Measurements from ENCODE around the gene GOLIM4.
A peak's percentile ranks its signal among the peaks of the same experiment; 100 is the strongest.
"Not testable (repeated sequence)": the region's sequence is repeated elsewhere in the genome, so short reads cannot be mapped to it uniquely, and the experiment has no call there.

GOLIM4 gene

GRCh38 chr3:168061332-168061996, 34.3 kb downstream of the GOLIM4 start:
- Histone ChIP-seq H3K4me1 (ENCODE audit: control insufficient read depth, insufficient read depth, low read length, unreplicated experiment) (peaks cover 9% of the 10 kb centered on the region), H3K36me3 (ENCODE audit: insufficient read depth, low read length) (0 out of 2 replicates have a peak, but pooled peaks cover 3% of the 10 kb centered on the region), H3K27me3 (ENCODE audit: insufficient read depth, low read length) (no peaks in the 10 kb centered on the region), H2AFZ (ENCODE audit: low read length, unreplicated experiment) (no peak overlapping the region), H3K79me2 (ENCODE audit: control insufficient read depth, insufficient read depth, low read length, unreplicated experiment) (peaks cover 48% of the 10 kb centered on the region), H3K4me3 (ENCODE audit: low read depth, low read length) (peak overlapping the region; percentile 36; the same call in 1 of the 2 replicates), H3K27ac (ENCODE audit: low read depth, low read length) (no peak overlapping the region)

DNA sequence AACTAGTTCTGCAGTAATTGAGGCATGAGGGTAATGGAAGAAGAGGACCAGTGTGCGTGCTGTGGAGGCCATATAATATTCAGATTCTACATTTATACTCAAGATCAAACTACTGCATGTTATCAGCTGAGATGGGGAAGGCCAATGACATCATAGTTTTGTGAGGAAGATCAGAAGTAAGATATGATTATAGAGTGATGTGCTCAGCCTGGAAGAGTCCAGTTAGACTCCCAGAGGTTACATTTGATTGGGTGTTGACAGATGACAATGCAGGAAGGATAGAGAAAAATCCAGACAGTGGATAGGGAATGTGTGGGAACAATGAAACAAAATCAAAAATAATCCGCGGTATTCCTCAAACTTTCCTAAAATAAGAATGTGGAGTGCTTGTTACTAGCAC, 35.4 kb downstream of the GOLIM4 start:
- Histone ChIP-seq H3K27ac (ENCODE audit: low read depth, low read length) (no peak overlapping the region), H3K4me3 (ENCODE audit: low read depth, low read length) (no peak overlapping the region), H3K36me3 (ENCODE audit: insufficient read depth, low read length) (0 out of 2 replicates have a peak, but pooled peaks cover 3% of the 10 kb centered on the region), H3K4me1 (ENCODE audit: control insufficient read depth, insufficient read depth, low read length, unreplicated experiment) (peaks cover 5% of the 10 kb centered on the region), H3K27me3 (ENCODE audit: insufficient read depth, low read length) (no peaks in the 10 kb centered on the region), H3K79me2 (ENCODE audit: control insufficient read depth, insufficient read depth, low read length, unreplicated experiment) (peaks cover 48% of the 10 kb centered on the region), H2AFZ (ENCODE audit: low read length, unreplicated experiment) (no peak overlapping the region)

DNA sequence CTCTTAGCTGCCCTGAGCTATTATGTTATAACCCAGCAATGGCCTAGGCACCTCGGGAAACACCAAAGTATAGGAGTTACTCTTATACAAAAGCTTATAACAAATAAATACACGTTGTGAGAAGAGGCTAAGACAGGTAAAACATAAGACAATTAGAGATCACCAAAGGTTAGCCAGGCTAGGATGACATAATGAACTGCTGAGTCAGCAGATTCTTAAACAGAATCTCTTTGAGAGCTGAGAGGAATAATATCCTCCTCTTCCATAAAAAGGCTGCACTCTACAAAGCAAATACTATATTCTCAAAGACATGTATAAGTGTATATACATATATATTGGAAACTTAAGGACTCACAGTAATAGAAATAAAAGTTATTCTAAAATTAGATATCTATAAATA, 37.2 kb downstream of the GOLIM4 start:
- Histone ChIP-seq H3K36me3 (ENCODE audit: insufficient read depth, low read length) (0 out of 2 replicates have a peak, but pooled peaks cover 3% of the 10 kb centered on the region), H3K27ac (ENCODE audit: low read depth, low read length) (no peak overlapping the region), H2AFZ (ENCODE audit: low read length, unreplicated experiment) (no peak overlapping the region), H3K4me1 (ENCODE audit: control insufficient read depth, insufficient read depth, low read length, unreplicated experiment) (peaks cover 5% of the 10 kb centered on the region), H3K27me3 (ENCODE audit: insufficient read depth, low read length) (no peaks in the 10 kb centered on the region), H3K4me3 (ENCODE audit: low read depth, low read length) (no peak overlapping the region), H3K79me2 (ENCODE audit: control insufficient read depth, insufficient read depth, low read length, unreplicated experiment) (peaks cover 50% of the 10 kb centered on the region)

DNA sequence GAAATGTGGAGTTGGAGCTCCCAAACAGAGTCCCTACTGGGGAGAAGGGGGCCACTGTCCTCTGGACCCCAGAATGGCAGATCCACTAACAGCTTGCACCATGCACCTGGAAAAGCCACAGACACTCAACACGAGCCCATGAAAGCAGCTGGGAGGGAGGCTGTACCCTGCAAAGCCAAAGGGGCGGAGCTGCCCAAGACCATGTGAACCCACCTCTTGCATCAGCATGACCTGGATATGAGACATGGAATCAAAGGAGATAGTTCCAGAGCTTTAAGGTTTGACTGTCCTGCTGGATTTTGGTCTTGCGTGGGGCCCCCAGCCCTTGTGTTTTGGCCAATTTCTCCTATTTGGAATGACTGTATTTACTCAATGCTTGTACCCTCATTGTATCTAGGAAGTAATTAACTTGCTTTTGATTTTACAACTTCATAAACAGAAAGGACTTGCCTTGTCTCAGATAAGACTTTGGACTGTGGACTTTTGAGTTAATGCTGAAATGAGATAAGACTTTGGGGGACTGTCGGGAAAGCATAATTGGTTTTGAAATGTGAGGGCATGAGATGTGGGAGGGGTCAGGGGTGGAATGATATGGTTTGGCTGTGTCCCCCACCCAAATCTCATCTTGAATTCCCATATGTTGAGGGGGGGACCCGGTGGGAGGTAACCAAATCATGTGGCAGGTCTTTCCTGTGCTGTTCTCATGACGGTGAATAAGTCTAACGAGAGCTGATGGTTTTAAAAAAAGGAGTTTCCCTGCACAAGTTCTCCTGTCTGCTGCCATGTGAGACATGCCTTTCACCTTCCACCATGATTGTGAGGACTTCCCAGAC, 39.1 kb downstream of the GOLIM4 start:
- peaks cover 48% of the 10 kb centered on the region for H3K79me2 ChIP-seq (ENCODE audit: control insufficient read depth, insufficient read depth, low read length, unreplicated experiment)
- not testable (repeated sequence) for H3K27ac ChIP-seq (ENCODE audit: low read depth, low read length); H3K4me1 ChIP-seq (ENCODE audit: control insufficient read depth, insufficient read depth, low read length, unreplicated experiment); H3K27me3 ChIP-seq (ENCODE audit: insufficient read depth, low read length); H3K36me3 ChIP-seq (ENCODE audit: insufficient read depth, low read length); H3K4me3 ChIP-seq (ENCODE audit: low read depth, low read length); H2AFZ ChIP-seq (ENCODE audit: low read length, unreplicated experiment)

GRCh38 chr3:168054447-168054846, 41.3 kb downstream of the GOLIM4 start:
- H3K4me1 ChIP-seq (ENCODE audit: control insufficient read depth, insufficient read depth, low read length, unreplicated experiment): peaks cover 3% of the 10 kb centered on the region
- no peak overlapping the region for H3K27ac ChIP-seq (ENCODE audit: low read depth, low read length)
- H3K79me2 ChIP-seq (ENCODE audit: control insufficient read depth, insufficient read depth, low read length, unreplicated experiment): peaks cover 52% of the 10 kb centered on the region
- 0 out of 2 replicates have a peak, but pooled peaks cover 3% of the 10 kb centered on the region for H3K36me3 ChIP-seq (ENCODE audit: insufficient read depth, low read length)
- no peak overlapping the region for H2AFZ ChIP-seq (ENCODE audit: low read length, unreplicated experiment)
- H3K4me3 ChIP-seq (ENCODE audit: low read depth, low read length): no peak overlapping the region
- H3K27me3 ChIP-seq (ENCODE audit: insufficient read depth, low read length): no peaks in the 10 kb centered on the region

DNA sequence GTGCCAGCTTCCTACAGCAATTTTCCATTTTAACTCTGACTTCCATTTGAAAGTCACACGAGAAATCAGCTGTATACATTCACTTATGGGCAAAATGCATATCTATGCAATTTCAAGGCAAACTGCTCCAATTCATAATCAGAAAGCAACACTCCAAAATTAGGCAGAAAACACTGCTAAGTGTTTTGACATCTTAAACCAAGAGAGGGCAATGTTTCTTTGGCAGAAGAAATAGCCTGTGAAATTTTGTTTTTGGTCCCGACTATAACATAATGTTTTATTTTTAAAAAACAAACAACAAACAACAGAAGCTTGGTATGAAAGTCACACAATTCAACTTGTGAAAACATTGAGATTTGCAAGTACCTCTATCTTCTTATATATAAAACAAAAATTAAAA, 42.6 kb downstream of the GOLIM4 start:
- 0 out of 2 replicates have a peak, but pooled peaks cover 3% of the 10 kb centered on the region for H3K36me3 ChIP-seq (ENCODE audit: insufficient read depth, low read length)
- H3K4me1 ChIP-seq (ENCODE audit: control insufficient read depth, insufficient read depth, low read length, unreplicated experiment): peaks cover 9% of the 10 kb centered on the region
- H3K27me3 ChIP-seq (ENCODE audit: insufficient read depth, low read length): no peaks in the 10 kb centered on the region
- H3K4me3 ChIP-seq (ENCODE audit: low read depth, low read length): no peak overlapping the region
- peaks cover 46% of the 10 kb centered on the region for H3K79me2 ChIP-seq (ENCODE audit: control insufficient read depth, insufficient read depth, low read length, unreplicated experiment)
- no peak overlapping the region for H2AFZ ChIP-seq (ENCODE audit: low read length, unreplicated experiment)
- no peak overlapping the region for H3K27ac ChIP-seq (ENCODE audit: low read depth, low read length)

- Histone ChIP-seq H3K4me3 (ENCODE audit: low read depth, low read length) (no peak overlapping the region), H3K27ac (ENCODE audit: low read depth, low read length) (no peak overlapping the region), H2AFZ (ENCODE audit: low read length, unreplicated experiment) (no peak overlapping the region), H3K4me1 (ENCODE audit: control insufficient read depth, insufficient read depth, low read length, unreplicated experiment) (peaks cover 9% of the 10 kb centered on the region), H3K36me3 (ENCODE audit: insufficient read depth, low read length) (no peaks in the 10 kb centered on the region), H3K27me3 (ENCODE audit: insufficient read depth, low read length) (no peaks in the 10 kb centered on the region), H3K79me2 (ENCODE audit: control insufficient read depth, insufficient read depth, low read length, unreplicated experiment) (peaks cover 45% of the 10 kb centered on the region)
Observed at GRCh38 chr3:168052515-168052914, 43.2 kb downstream of the GOLIM4 start.

GRCh38 chr3:168051531-168052471, 43.9 kb downstream of the GOLIM4 start:
- H3K27ac ChIP-seq (ENCODE audit: low read depth, low read length): no peak overlapping the region
- H3K4me3 ChIP-seq (ENCODE audit: low read depth, low read length): no peak overlapping the region
- no peaks in the 10 kb centered on the region for H3K27me3 ChIP-seq (ENCODE audit: insufficient read depth, low read length)
- no peak overlapping the region for H2AFZ ChIP-seq (ENCODE audit: low read length, unreplicated experiment)
- peaks cover 45% of the 10 kb centered on the region for H3K79me2 ChIP-seq (ENCODE audit: control insufficient read depth, insufficient read depth, low read length, unreplicated experiment)
- H3K4me1 ChIP-seq (ENCODE audit: control insufficient read depth, insufficient read depth, low read length, unreplicated experiment): peaks cover 9% of the 10 kb centered on the region
- H3K36me3 ChIP-seq (ENCODE audit: insufficient read depth, low read length): no peaks in the 10 kb centered on the region

DNA sequence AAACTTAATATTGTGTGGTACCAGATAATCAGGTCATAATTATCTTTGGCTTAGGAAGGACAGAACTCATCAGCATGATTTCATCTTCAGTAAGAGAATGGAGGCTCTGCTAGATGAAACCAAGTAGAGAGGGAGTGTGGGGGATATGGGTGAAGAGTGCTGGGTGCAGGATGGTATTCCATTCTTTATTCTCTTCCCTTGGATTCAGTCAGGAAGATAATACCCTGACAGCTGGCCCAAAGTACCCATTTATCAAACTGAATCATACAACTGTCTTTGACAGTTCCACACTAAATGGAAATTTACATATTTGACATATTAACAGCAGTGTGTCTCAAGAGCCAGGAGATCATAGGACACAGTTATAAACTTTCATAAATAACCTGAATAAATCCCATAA, 44.7 kb downstream of the GOLIM4 start:
- Histone ChIP-seq H3K79me2 (ENCODE audit: control insufficient read depth, insufficient read depth, low read length, unreplicated experiment) (peaks cover 45% of the 10 kb centered on the region), H3K4me1 (ENCODE audit: control insufficient read depth, insufficient read depth, low read length, unreplicated experiment) (peaks cover 9% of the 10 kb centered on the region), H2AFZ (ENCODE audit: low read length, unreplicated experiment) (no peak overlapping the region), H3K27me3 (ENCODE audit: insufficient read depth, low read length) (no peaks in the 10 kb centered on the region), H3K27ac (ENCODE audit: low read depth, low read length) (no peak overlapping the region), H3K4me3 (ENCODE audit: low read depth, low read length) (no peak overlapping the region), H3K36me3 (ENCODE audit: insufficient read depth, low read length) (no peaks in the 10 kb centered on the region)

GRCh38 chr3:168049367-168049974, 46.3 kb downstream of the GOLIM4 start:
- H3K27me3 ChIP-seq (ENCODE audit: insufficient read depth, low read length): no peaks in the 10 kb centered on the region
- H3K36me3 ChIP-seq (ENCODE audit: insufficient read depth, low read length): no peaks in the 10 kb centered on the region
- peaks cover 9% of the 10 kb centered on the region for H3K4me1 ChIP-seq (ENCODE audit: control insufficient read depth, insufficient read depth, low read length, unreplicated experiment)
- no peak overlapping the region for H3K4me3 ChIP-seq (ENCODE audit: low read depth, low read length)
- H3K79me2 ChIP-seq (ENCODE audit: control insufficient read depth, insufficient read depth, low read length, unreplicated experiment): peaks cover 41% of the 10 kb centered on the region
- no peak overlapping the region for H3K27ac ChIP-seq (ENCODE audit: low read depth, low read length)
- H2AFZ ChIP-seq (ENCODE audit: low read length, unreplicated experiment): no peak overlapping the region

Measured in ACC112 (cell line).